ENCODE data around the gene SIVA1.

Gene SIVA1

GRCh38 chr14:104719343-104719742 lies 33.6 kb upstream of the SIVA1 start:
- ATAC-seq: no peak

DNA sequence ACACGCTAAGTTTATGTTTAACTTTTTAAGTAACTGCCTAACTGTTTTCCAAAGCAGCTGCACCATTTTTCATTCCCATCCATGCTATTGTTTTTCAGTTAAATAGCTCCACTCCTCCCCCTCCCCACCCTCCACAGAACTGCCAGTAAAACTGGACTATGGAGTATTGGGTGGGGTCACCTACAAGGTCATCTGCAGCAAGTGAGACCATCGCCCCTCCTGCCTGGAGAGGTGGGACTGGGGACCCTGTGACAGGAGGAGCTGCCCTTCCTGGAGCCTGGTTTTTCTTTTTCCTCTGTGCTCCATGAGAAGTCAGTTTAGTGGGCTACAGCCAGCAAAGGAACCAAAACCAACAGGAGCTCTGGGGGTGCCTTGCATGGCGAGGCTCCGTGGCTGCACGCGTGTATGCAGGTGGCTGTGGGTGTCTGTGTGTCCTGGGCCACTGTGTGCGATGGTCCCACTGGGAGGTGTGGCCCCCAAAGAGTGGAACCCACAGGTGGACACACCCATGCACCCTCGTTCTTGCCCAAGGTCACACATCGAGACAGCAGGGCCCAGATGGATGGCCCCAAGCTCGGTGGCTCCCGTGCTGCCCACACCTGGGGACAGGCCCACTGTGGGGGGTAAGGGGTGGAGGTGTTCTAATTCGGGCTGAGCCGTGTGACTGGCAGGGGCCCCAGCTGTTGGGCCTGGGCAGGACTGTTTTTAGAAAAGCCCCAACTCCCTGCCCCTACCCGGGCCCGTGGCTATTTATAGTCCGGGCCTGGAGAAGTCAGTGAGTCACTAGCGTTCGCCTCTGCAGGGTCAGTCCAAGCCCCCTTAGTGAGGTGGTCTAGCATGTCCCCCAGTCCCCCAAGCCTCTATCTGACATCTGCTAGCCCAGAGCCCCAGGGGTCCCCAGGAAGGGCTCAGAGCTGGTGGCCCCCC lies 31.2 kb upstream of the SIVA1 start:
- no peak for ATAC-seq
- TF ChIP-seq GLIS3 (CRISPR knock-in tag; IDR thresholded peaks at IDR 0.05) (no peak), SNAI2 (CRISPR knock-in tag; IDR thresholded peaks at IDR 0.05) (no peak), ZNF70 (CRISPR knock-in tag; IDR thresholded peaks at IDR 0.05) (no peak), ESRRG (CRISPR knock-in tag; IDR thresholded peaks at IDR 0.05) (no peak), TCF4 (CRISPR knock-in tag; IDR thresholded peaks at IDR 0.05; ENCODE audit: borderline replicate concordance) (no peak), ZFP3 (CRISPR knock-in tag; IDR thresholded peaks at IDR 0.05) (no peak), ISL1 (CRISPR knock-in tag; IDR thresholded peaks at IDR 0.05) (no peak), ZC3H10 (CRISPR knock-in tag; IDR thresholded peaks at IDR 0.05) (no peak), POU6F1 (CRISPR knock-in tag; IDR thresholded peaks at IDR 0.05; ENCODE audit: borderline replicate concordance, low read depth) (no peak), ZNF565 (CRISPR knock-in tag; conservative IDR thresholded peaks at IDR 0.05; ENCODE audit: low read depth) (no peak), PPARA (CRISPR knock-in tag; IDR thresholded peaks at IDR 0.05; ENCODE audit: borderline replicate concordance) (no peak), CREB5 (CRISPR knock-in tag; IDR thresholded peaks at IDR 0.05; ENCODE audit: low read depth) (no peak), CSDC2 (CRISPR knock-in tag; IDR thresholded peaks at IDR 0.05) (no peak)
- TF ChIP-seq, protein P1, sequence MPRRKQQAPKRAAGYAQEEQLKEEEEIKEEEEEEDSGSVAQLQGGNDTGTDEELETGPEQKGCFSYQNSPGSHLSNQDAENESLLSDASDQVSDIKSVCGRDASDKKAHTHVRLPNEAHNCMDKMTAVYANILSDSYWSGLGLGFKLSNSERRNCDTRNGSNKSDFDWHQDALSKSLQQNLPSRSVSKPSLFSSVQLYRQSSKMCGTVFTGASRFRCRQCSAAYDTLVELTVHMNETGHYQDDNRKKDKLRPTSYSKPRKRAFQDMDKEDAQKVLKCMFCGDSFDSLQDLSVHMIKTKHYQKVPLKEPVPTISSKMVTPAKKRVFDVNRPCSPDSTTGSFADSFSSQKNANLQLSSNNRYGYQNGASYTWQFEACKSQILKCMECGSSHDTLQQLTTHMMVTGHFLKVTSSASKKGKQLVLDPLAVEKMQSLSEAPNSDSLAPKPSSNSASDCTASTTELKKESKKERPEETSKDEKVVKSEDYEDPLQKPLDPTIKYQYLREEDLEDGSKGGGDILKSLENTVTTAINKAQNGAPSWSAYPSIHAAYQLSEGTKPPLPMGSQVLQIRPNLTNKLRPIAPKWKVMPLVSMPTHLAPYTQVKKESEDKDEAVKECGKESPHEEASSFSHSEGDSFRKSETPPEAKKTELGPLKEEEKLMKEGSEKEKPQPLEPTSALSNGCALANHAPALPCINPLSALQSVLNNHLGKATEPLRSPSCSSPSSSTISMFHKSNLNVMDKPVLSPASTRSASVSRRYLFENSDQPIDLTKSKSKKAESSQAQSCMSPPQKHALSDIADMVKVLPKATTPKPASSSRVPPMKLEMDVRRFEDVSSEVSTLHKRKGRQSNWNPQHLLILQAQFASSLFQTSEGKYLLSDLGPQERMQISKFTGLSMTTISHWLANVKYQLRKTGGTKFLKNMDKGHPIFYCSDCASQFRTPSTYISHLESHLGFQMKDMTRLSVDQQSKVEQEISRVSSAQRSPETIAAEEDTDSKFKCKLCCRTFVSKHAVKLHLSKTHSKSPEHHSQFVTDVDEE (CRISPR knock-in tag; IDR thresholded peaks at IDR 0.05): no peak

More at GRCh38 chr14:104719343-104719742, 33.6 kb upstream of the SIVA1 start:
- no peak for TF ChIP-seq TCF4 (CRISPR knock-in tag; IDR thresholded peaks at IDR 0.05; ENCODE audit: borderline replicate concordance)
- TF ChIP-seq PATZ1 (CRISPR knock-in tag; IDR thresholded peaks at IDR 0.05; ENCODE audit: borderline replicate concordance): no peak
- no peak for TF ChIP-seq CREB5 (CRISPR knock-in tag; IDR thresholded peaks at IDR 0.05; ENCODE audit: low read depth)
- TF ChIP-seq POU6F1 (CRISPR knock-in tag; IDR thresholded peaks at IDR 0.05; ENCODE audit: borderline replicate concordance, low read depth): no peak
- TF ChIP-seq BACH2 (CRISPR knock-in tag; IDR thresholded peaks at IDR 0.05; ENCODE audit: borderline replicate concordance): no peak
- TF ChIP-seq, protein P1 (CRISPR knock-in tag; IDR thresholded peaks at IDR 0.05): no peak

Data from SK-N-SH treated with all-trans-retinoic acid at 6 μM for 48 hours (cell line).